H9 (cell line): ENCODE measurements around the gene MSH3. TPM values are rescaled to one million over a fixed set of nuclear protein-coding genes. Genes with fewer than 3 reads are reported as not detected.

Source experiments
- DNase-seq: peaks from one replicate; pipeline ENCODE4 v3.0.0-alpha.2; 2017
- H2AFZ ChIP-seq: one replicate; pipeline ENCODE4 v1.6.1; 2013; ENCODE audit warnings: mild to moderate bottlenecking, low read length, control low read depth, moderate library complexity
- H2AK5ac ChIP-seq: 2 replicates; pipeline ENCODE4 v1.6.1; 2013; ENCODE audit warnings: low read length, control low read depth, mixed read lengths; ENCODE audit not compliant: insufficient read length
- H2BK120ac ChIP-seq: one replicate; pipeline ENCODE4 v1.6.1; 2013; ENCODE audit warnings: low read depth, mild to moderate bottlenecking, low read length, control low read depth, inconsistent platforms; ENCODE audit not compliant: poor library complexity, severe bottlenecking
- H2BK12ac ChIP-seq: 2 replicates; pipeline ENCODE4 v1.6.1; 2013; ENCODE audit warnings: low read length, control low read depth, mixed read lengths, low read depth; ENCODE audit not compliant: insufficient read length
- H2BK15ac ChIP-seq: 2 replicates; pipeline ENCODE4 v1.6.1; 2013; ENCODE audit warnings: low read depth, low read length, control low read depth
- H2BK20ac ChIP-seq: one replicate; pipeline ENCODE4 v1.6.1; 2013; ENCODE audit warnings: low read depth, mild to moderate bottlenecking, low read length, control low read depth, inconsistent platforms; ENCODE audit not compliant: poor library complexity, severe bottlenecking
- H2BK5ac ChIP-seq: 2 replicates; pipeline ENCODE4 v1.6.1; 2013; ENCODE audit warnings: low read length, control low read depth, mixed read lengths; ENCODE audit not compliant: insufficient read length
- H3K14ac ChIP-seq: 2 replicates; pipeline ENCODE4 v1.6.1; 2013; ENCODE audit warnings: low read length, control low read depth; ENCODE audit not compliant: insufficient read depth
- H3K18ac ChIP-seq: 2 replicates; pipeline ENCODE4 v1.6.1; 2013; ENCODE audit warnings: low read depth, mild to moderate bottlenecking, mixed read lengths, low read length, control low read depth; ENCODE audit not compliant: insufficient read length
- H3K23ac ChIP-seq: 2 replicates; pipeline ENCODE4 v1.6.1; 2013; ENCODE audit warnings: low read length, control low read depth, mixed read lengths, low read depth; ENCODE audit not compliant: insufficient read length
- H3K23me2 ChIP-seq: 2 replicates; pipeline ENCODE4 v1.6.1; 2013; ENCODE audit warnings: low read depth, mild to moderate bottlenecking, mixed read lengths, low read length, control low read depth; ENCODE audit not compliant: insufficient read length, poor library complexity, severe bottlenecking
- H3K27ac ChIP-seq: 2 replicates; pipeline ENCODE4 v1.5.1; 2013; ENCODE audit warnings: low read length, control low read depth, mixed read lengths, low read depth; ENCODE audit not compliant: insufficient read length
- H3K27me3 ChIP-seq: 2 replicates; pipeline ENCODE4 v1.6.1; 2013; ENCODE audit warnings: low read length, control low read depth, inconsistent platforms; ENCODE audit not compliant: insufficient read depth
- H3K4ac ChIP-seq: 2 replicates; pipeline ENCODE4 v1.6.1; 2013; ENCODE audit warnings: low read depth, mild to moderate bottlenecking, control low read depth, inconsistent platforms, low read length, moderate library complexity
- H3K4me1 ChIP-seq: 2 replicates; pipeline ENCODE4 v1.6.1; 2013; ENCODE audit warnings: low read length, control low read depth, inconsistent platforms; ENCODE audit not compliant: insufficient read depth
- H3K4me2 ChIP-seq: 2 replicates; pipeline ENCODE4 v1.6.1; 2013; ENCODE audit warnings: low read length, control low read depth, mixed read lengths; ENCODE audit not compliant: insufficient read length, insufficient read depth
- H3K56ac ChIP-seq: 2 replicates; pipeline ENCODE4 v1.6.1; 2013; ENCODE audit warnings: low read depth, mild to moderate bottlenecking, mixed read lengths, low read length, control low read depth; ENCODE audit not compliant: insufficient read length
- H3K79me1 ChIP-seq: 2 replicates; pipeline ENCODE4 v1.6.1; 2013; ENCODE audit warnings: low read depth, mild to moderate bottlenecking, moderate library complexity, low read length, control low read depth, inconsistent platforms; ENCODE audit not compliant: insufficient read depth, poor library complexity, severe bottlenecking
- H3K79me2 ChIP-seq: 2 replicates; pipeline ENCODE4 v1.6.1; 2013; ENCODE audit warnings: low read length, control low read depth, inconsistent platforms; ENCODE audit not compliant: insufficient read depth
- H3K9ac ChIP-seq: 2 replicates; pipeline ENCODE4 v1.6.1; 2013; ENCODE audit warnings: low read length, control low read depth, mixed read lengths; ENCODE audit not compliant: insufficient read length; ENCODE audit errors: extremely low read depth
- H3K9me3 ChIP-seq: one replicate; pipeline ENCODE4 v1.6.1; 2013; ENCODE audit warnings: low read depth, low read length, inconsistent platforms; ENCODE audit not compliant: control insufficient read depth
- H3T11ph ChIP-seq: one replicate; pipeline ENCODE4 v1.6.1; 2013; ENCODE audit warnings: mild to moderate bottlenecking, low read length, control low read depth, inconsistent platforms
- H4K20me1 ChIP-seq: one replicate; pipeline ENCODE4 v1.6.1; 2013; ENCODE audit not compliant: control insufficient read depth, insufficient read length, insufficient read depth
- H4K5ac ChIP-seq: 2 replicates; pipeline ENCODE4 v1.6.1; 2013; ENCODE audit warnings: low read depth, mild to moderate bottlenecking, mixed read lengths, low read length, control low read depth; ENCODE audit not compliant: insufficient read length
- H4K8ac ChIP-seq: replicated peaks from 2 replicates; pipeline ENCODE4 v1.6.1; 2013; ENCODE audit warnings: low read length, control low read depth, mixed read lengths, low read depth; ENCODE audit not compliant: insufficient read length
- H4K91ac ChIP-seq: 2 replicates; pipeline ENCODE4 v1.6.1; 2013; ENCODE audit warnings: low read depth, mild to moderate bottlenecking, moderate library complexity, mixed read lengths, low read length, control low read depth; ENCODE audit not compliant: insufficient read length
- H3K27ac Mint-ChIP-seq, 3 experiments: 2 replicates in 2 of 3; 3 replicates in 1 of 3; pipeline ENCODE4 v1.8.0; 2020 to 2021; ENCODE audit warnings: mixed read lengths in 3 of 3, mild to moderate bottlenecking in 1 of 3, moderate library complexity in 1 of 3
- H3K27me3 Mint-ChIP-seq: 2 replicates; pipeline ENCODE4 v1.8.0; 2021; ENCODE audit warnings: low read depth, mild to moderate bottlenecking, moderate library complexity, mixed read lengths
- H3K36me3 Mint-ChIP-seq, 3 experiments: 2 replicates in 2 of 3; 3 replicates in 1 of 3; pipeline ENCODE4 v1.8.0; 2020 to 2021; ENCODE audit warnings: low read depth in 3 of 3, mixed read lengths in 3 of 3; ENCODE audit not compliant: insufficient read depth in 1 of 3
- H3K4me1 Mint-ChIP-seq, 2 experiments: 2 replicates each; pipeline ENCODE4 v1.8.0; 2020; ENCODE audit warnings: mixed read lengths in 2 of 2
- H3K4me3 Mint-ChIP-seq, 2 experiments: 2 replicates in 1 of 2; 3 replicates in 1 of 2; pipeline ENCODE4 v1.8.0; 2020 to 2021; ENCODE audit warnings: mild to moderate bottlenecking in 2 of 2, mixed read lengths in 2 of 2, moderate library complexity in 1 of 2
- H3K9me3 Mint-ChIP-seq, 2 experiments: 2 replicates in 1 of 2; 3 replicates in 1 of 2; pipeline ENCODE4 v1.8.0; 2020; ENCODE audit warnings: mild to moderate bottlenecking in 2 of 2, mixed read lengths in 2 of 2, moderate library complexity in 1 of 2
- WGBS: extraction: QIAGEN DNeasy Blood & Tissue Kit; methylation state at CpG from one replicate; pipeline ENCODE4 v1.1.7; 2013; ENCODE audit warnings: missing lambda C conversion rate, low lambda C conversion rate, mixed read lengths; ENCODE audit not compliant: insufficient read length; ENCODE audit errors: extremely low coverage; 5-methylcytosine and 5-hydroxymethylcytosine counted together
- total RNA-seq: library from RNA; stranded (reverse); gene quantifications from 2 replicates; pipeline ENCODE4 v1.2.1, GENCODE V29; 2021
- TF ChIP-seq, protein P1 (sequence below): fragments of 200-600 bp; sonication (generic); conservative IDR thresholded peaks from 3 replicates; pipeline ENCODE4 v1.8.0; 2021; ENCODE audit warnings: antibody characterized with exemption, mild to moderate bottlenecking

Gene MSH3
- total RNA-seq, 1 experiment from 2014 or later, result 17.3 TPM

DNA sequence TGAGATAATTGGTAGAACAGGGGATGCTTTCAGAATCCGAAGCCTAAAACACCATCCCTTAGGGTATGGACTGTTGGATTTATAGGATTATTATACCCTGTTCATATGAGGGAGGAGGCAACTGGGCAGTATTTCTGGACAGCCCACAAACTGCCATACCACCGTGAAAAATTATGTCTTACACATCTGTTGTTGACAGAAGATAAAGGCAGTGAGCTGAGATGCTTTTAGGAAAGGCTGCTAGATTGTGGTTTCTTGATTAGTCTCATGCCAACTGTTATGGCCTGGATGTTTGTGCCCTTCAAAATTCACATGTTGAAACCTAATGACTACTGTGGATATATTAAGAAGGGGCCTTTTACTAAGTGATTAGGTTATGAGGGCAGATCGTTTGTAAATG lies 84.0 kb downstream of the MSH3 start:
- no peak overlapping the region for H2BK20ac ChIP-seq
- H3K14ac ChIP-seq, result no peak overlapping the region
- H3K4ac ChIP-seq, result no peak overlapping the region
- H3K27me3 Mint-ChIP-seq, result no peaks in the 10 kb centered on the region
- H3K79me1 ChIP-seq, result no peaks in the 10 kb centered on the region
- no CpG with 5 or more reads among the region's 3 CpGs for WGBS
- no peak overlapping the region for H3K23ac ChIP-seq
- H3K36me3 Mint-ChIP-seq, result peaks cover 0 to 10% (median 7%) of the 10 kb centered on the region in 3 experiments; a peak in 4 of 7 replicates
- no peak overlapping the region for H3K18ac ChIP-seq
- no peak overlapping the region for H3K56ac ChIP-seq
- no peak overlapping the region for H3K9ac ChIP-seq
- H2AFZ ChIP-seq, result no peak overlapping the region
- H4K8ac ChIP-seq, result no peak overlapping the region
- H3K27ac ChIP-seq, result no peak overlapping the region
- peaks cover 2% of the 10 kb centered on the region for H4K20me1 ChIP-seq
- DNase-seq, result no peak
- H3K4me1 Mint-ChIP-seq, result 0 out of 4 replicates have a peak, but pooled peaks cover 0 to 4% of the 10 kb centered on the region in 2 experiments
- H3K4me3 Mint-ChIP-seq, result no peak overlapping the region
- no peak overlapping the region for H2AK5ac ChIP-seq
- H3K4me2 ChIP-seq, result no peak overlapping the region
- H3K9me3 Mint-ChIP-seq, result no peaks in the 10 kb centered on the region
- TF ChIP-seq, protein P1, sequence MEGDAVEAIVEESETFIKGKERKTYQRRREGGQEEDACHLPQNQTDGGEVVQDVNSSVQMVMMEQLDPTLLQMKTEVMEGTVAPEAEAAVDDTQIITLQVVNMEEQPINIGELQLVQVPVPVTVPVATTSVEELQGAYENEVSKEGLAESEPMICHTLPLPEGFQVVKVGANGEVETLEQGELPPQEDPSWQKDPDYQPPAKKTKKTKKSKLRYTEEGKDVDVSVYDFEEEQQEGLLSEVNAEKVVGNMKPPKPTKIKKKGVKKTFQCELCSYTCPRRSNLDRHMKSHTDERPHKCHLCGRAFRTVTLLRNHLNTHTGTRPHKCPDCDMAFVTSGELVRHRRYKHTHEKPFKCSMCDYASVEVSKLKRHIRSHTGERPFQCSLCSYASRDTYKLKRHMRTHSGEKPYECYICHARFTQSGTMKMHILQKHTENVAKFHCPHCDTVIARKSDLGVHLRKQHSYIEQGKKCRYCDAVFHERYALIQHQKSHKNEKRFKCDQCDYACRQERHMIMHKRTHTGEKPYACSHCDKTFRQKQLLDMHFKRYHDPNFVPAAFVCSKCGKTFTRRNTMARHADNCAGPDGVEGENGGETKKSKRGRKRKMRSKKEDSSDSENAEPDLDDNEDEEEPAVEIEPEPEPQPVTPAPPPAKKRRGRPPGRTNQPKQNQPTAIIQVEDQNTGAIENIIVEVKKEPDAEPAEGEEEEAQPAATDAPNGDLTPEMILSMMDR, result no peak
- no peaks in the 10 kb centered on the region for H3K79me2 ChIP-seq
- H4K91ac ChIP-seq, result no peak overlapping the region
- no peak overlapping the region for H2BK12ac ChIP-seq
- H3K4me1 ChIP-seq, result no peaks in the 10 kb centered on the region
- no peak overlapping the region for H3T11ph ChIP-seq
- no peak overlapping the region for H2BK5ac ChIP-seq
- 0 out of 7 replicates have a peak overlapping the region, but pooled peaks of 1 of the 3 experiments have one; percentile 32 for H3K27ac Mint-ChIP-seq
- H3K27me3 ChIP-seq, result no peaks in the 10 kb centered on the region
- no peak overlapping the region for H2BK120ac ChIP-seq
- H2BK15ac ChIP-seq, result no peak overlapping the region
- no peaks in the 10 kb centered on the region for H3K9me3 ChIP-seq
- no peak overlapping the region for H4K5ac ChIP-seq
- H3K23me2 ChIP-seq, result no peaks in the 10 kb centered on the region
